ENCODE measurements around the gene PTPRF.
A peak's percentile ranks its signal among the peaks of the same experiment; 100 is the strongest.

The PTPRF gene

DNA sequence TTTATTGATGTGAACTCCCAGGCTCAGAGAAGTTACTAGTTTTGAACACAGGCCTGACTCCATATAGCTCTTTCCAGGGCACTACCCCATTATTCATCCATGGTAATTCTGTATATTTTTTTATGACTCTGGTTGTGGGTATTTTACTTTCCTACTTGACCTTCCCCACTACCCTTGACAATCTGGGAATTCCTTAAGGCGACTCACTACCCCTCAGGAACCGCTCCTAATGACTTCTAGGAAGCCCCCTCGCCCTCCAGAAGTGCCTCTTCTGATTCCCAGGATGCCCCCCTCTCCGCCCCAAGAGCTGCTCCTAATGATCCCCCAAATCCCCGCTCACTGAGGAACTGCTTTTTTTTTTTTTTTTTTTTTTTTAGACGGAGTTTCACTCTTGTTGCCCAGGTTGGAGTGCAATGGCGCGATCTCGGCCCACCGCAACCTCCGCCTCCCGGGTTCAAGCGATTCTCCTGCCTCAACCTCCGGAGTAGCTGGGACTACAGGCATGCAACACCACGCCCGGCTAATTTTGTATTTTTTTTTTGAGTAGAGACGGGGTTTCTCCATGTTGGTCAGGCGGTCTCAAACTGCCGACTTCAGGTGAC is 118.3 kb downstream of the PTPRF start:
- Mint-ChIP-seq H3K27me3 (peaks cover 8% of the 10 kb centered on the region), H3K9me3 (no peaks in the 10 kb centered on the region)

GRCh38 chr1:43650310-43651085 is 119.8 kb downstream of the PTPRF start:
- DNase-seq (peak; percentile 91 to 94), ATAC-seq (peak; percentile 82)
- H3K27ac Mint-ChIP-seq: peak overlapping the region; percentile 99
- H3K4me1 Mint-ChIP-seq: peaks cover 37% of the 10 kb centered on the region
- H3K4me3 Mint-ChIP-seq: peak overlapping the region; percentile 83 to 98
- H3K9me3 Mint-ChIP-seq: no peaks in the 10 kb centered on the region
- H3K27me3 Mint-ChIP-seq: peaks cover 2% of the 10 kb centered on the region

More for the DNA sequence above, 118.3 kb downstream of the PTPRF start:
- peak overlapping the region; percentile 93 to 99 for H3K27ac Mint-ChIP-seq
- peak in 1 of 2 donors; percentile 8 for DNase-seq
- H3K4me3 Mint-ChIP-seq: peak overlapping the region; percentile 83 to 98
- ATAC-seq: no peak
- peaks cover 37% of the 10 kb centered on the region for H3K4me1 Mint-ChIP-seq

GRCh38 chr1:43651188-43651587 is 120.5 kb downstream of the PTPRF start:
- ATAC-seq: no peak
- H3K4me3 Mint-ChIP-seq: peak overlapping the region; percentile 83 to 98
- H3K4me1 Mint-ChIP-seq: peaks cover 37% of the 10 kb centered on the region
- no peaks in the 10 kb centered on the region for H3K27me3 Mint-ChIP-seq
- H3K9me3 Mint-ChIP-seq: no peaks in the 10 kb centered on the region
- H3K27ac Mint-ChIP-seq: peak overlapping the region in 1 of 2 donors; percentile 99
- DNase-seq: no peak

- H3K9me3 Mint-ChIP-seq: no peaks in the 10 kb centered on the region
- H3K27ac Mint-ChIP-seq: peak overlapping the region in 1 of 2 donors; percentile 94
- H3K4me1 Mint-ChIP-seq: peaks cover 37% of the 10 kb centered on the region
These were observed 121.2 kb downstream of the PTPRF start for GRCh38 chr1:43651902-43652301.

DNA sequence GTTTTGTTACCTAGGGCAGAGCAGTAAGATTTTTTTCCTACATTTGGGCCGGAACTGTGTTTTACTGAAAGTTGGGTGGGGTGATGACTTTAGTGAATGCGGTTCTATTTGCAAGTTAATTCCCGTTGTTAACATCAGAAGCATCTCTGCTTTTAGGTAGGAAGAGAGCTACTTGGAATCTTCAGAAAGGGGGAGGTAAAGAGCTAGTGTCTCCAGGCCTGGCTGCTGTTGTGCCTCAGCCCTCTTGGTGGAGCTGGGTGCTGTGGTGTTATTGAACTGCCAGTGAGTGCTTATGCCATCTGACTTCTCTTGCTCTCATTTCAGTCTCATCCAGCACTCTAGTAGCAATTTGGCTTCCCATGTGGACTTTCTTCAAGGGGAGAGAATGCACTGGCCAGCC is 122.7 kb downstream of the PTPRF start:
- ATAC-seq (no peak), DNase-seq (no peak)
- H3K4me3 Mint-ChIP-seq: no peak overlapping the region
- no peaks in the 10 kb centered on the region for H3K27me3 Mint-ChIP-seq
- no peaks in the 10 kb centered on the region for H3K9me3 Mint-ChIP-seq
- peak overlapping the region; percentile 56 to 59 for H3K27ac Mint-ChIP-seq
- H3K4me1 Mint-ChIP-seq: peaks cover 37% of the 10 kb centered on the region

More at GRCh38 chr1:43651902-43652301, 121.2 kb downstream of the PTPRF start:
- H3K4me3 Mint-ChIP-seq: peak overlapping the region; percentile 83 to 98
- ATAC-seq (no peak), DNase-seq (no peak)
- no peaks in the 10 kb centered on the region for H3K27me3 Mint-ChIP-seq

GRCh38 chr1:43653893-43654292 is 123.2 kb downstream of the PTPRF start:
- DNase-seq (no peak), ATAC-seq (no peak)
- Mint-ChIP-seq H3K27ac (no peak overlapping the region), H3K4me1 (peaks cover 34% of the 10 kb centered on the region), H3K27me3 (no peaks in the 10 kb centered on the region), H3K4me3 (no peak overlapping the region), H3K9me3 (no peaks in the 10 kb centered on the region)

GRCh38 chr1:43655953-43656352 is 125.3 kb downstream of the PTPRF start:
- no peak overlapping the region for H3K27ac Mint-ChIP-seq
- H3K27me3 Mint-ChIP-seq: no peaks in the 10 kb centered on the region
- ATAC-seq (no peak), DNase-seq (no peak)
- H3K4me3 Mint-ChIP-seq: no peak overlapping the region
- no peaks in the 10 kb centered on the region for H3K9me3 Mint-ChIP-seq
- peaks cover 32% of the 10 kb centered on the region for H3K4me1 Mint-ChIP-seq

- Mint-ChIP-seq H3K4me1 (peaks cover 18% of the 10 kb centered on the region), H3K4me3 (no peak overlapping the region), H3K27ac (no peak overlapping the region), H3K27me3 (no peaks in the 10 kb centered on the region), H3K9me3 (no peaks in the 10 kb centered on the region)
- no peak for ATAC-seq
- no peak for DNase-seq
These were observed 128.8 kb downstream of the PTPRF start for GRCh38 chr1:43659212-43660166.

GRCh38 chr1:43660355-43660754 is 129.7 kb downstream of the PTPRF start:
- DNase-seq (no peak), ATAC-seq (no peak)
- H3K27ac Mint-ChIP-seq: no peak overlapping the region
- H3K9me3 Mint-ChIP-seq: no peaks in the 10 kb centered on the region
- H3K4me3 Mint-ChIP-seq: no peak overlapping the region
- peaks cover 18% of the 10 kb centered on the region for H3K4me1 Mint-ChIP-seq
- no peaks in the 10 kb centered on the region for H3K27me3 Mint-ChIP-seq

DNA sequence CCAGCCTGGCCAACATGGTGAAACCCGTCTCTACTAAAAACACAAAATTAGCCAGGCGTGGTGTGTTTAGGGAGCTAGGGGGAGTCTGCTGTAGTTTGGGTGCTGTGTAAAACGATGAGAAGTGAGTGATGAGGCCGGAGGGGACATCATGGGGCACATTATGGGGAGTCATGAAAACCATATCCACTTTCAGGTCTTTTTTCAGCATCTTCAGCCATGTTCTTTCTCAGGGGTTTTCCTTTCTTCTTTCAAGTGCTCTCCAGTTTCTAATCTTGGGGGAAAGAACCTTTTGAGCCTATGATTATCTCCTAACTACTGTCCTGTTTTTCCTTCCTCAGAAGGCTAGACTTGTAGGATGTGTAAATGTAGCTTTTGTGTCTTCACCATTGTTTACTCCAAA is 133.7 kb downstream of the PTPRF start:
- H3K27ac Mint-ChIP-seq: peak overlapping the region; percentile 59 to 74
- H3K4me1 Mint-ChIP-seq: peaks cover 18% of the 10 kb centered on the region
- no peaks in the 10 kb centered on the region for H3K27me3 Mint-ChIP-seq
- no peak for DNase-seq
- no peak overlapping the region for H3K4me3 Mint-ChIP-seq
- ATAC-seq: peak; percentile 80
- H3K9me3 Mint-ChIP-seq: no peaks in the 10 kb centered on the region

DNA sequence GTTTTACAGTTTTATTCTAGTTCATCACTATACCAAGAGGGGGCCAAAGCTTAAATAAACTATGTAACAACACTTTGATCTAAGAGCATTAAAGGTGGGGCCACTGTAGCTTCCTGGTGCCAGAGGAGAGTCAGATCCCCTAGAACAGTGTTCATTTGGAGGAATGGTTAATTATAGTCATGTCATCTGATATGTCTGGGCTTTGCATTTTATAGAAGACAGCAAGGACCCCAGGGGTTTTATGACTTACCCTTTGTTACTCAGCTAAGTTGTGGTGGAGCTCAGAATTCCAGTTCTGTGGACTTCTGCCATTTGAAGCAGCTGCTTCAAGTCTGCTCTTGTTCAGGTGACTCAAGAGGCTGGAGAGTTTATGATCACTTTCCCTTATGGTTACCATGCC is 135.9 kb downstream of the PTPRF start:
- ATAC-seq: no peak
- H3K4me3 Mint-ChIP-seq: no peak overlapping the region
- no peak for DNase-seq
- H3K4me1 Mint-ChIP-seq: peaks cover 18% of the 10 kb centered on the region
- H3K27ac Mint-ChIP-seq: no peak overlapping the region
- no peaks in the 10 kb centered on the region for H3K9me3 Mint-ChIP-seq
- no peaks in the 10 kb centered on the region for H3K27me3 Mint-ChIP-seq

DNA sequence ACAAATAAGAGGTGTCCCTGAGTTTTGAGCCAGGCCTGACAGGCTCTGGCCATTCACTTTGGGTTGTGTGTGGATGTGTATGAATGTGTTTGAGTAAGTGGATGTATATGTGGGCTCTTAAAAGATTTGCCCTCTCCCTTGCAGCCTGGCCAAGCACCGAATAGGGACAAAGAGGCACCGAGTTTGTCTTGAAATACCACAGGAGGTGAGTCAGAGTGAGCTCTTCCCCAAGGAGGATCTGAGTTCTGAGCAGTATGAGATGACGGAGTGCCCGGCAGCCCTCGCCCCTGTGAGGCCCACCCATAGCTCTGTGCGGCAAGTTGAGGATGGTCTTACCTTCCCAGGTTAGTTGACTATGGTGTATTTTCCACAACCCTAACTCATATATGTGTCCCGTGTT is 138.3 kb downstream of the PTPRF start:
- Mint-ChIP-seq H3K4me3 (no peak overlapping the region), H3K9me3 (no peaks in the 10 kb centered on the region), H3K27me3 (no peaks in the 10 kb centered on the region), H3K4me1 (peaks cover 14% of the 10 kb centered on the region), H3K27ac (no peak overlapping the region)
- DNase-seq (no peak), ATAC-seq (no peak)

DNA sequence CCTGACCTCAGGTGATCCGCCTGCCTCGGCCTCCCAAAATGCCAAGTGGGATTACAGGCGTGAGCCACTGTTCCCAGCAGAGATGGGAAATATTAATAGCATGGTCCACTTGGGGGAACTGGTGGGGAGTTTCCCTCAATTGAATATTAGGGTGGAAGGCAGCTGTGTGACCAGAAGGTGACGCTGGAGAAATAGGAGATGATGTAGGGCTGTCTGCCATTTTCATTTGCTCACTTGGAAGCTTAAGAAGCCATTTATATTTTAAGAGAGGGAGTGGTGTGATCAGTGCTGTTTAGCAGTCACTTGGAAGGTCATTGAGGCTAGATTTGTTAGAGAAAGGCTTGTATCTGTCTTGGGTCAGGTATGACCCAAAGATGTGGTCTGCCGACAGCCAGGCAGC is 139.2 kb downstream of the PTPRF start:
- DNase-seq (no peak), ATAC-seq (no peak)
- no peaks in the 10 kb centered on the region for H3K27me3 Mint-ChIP-seq
- peaks cover 8% of the 10 kb centered on the region for H3K4me1 Mint-ChIP-seq
- no peaks in the 10 kb centered on the region for H3K9me3 Mint-ChIP-seq
- no peak overlapping the region for H3K4me3 Mint-ChIP-seq
- peak overlapping the region in 1 of 2 donors; percentile 79 for H3K27ac Mint-ChIP-seq

DNA sequence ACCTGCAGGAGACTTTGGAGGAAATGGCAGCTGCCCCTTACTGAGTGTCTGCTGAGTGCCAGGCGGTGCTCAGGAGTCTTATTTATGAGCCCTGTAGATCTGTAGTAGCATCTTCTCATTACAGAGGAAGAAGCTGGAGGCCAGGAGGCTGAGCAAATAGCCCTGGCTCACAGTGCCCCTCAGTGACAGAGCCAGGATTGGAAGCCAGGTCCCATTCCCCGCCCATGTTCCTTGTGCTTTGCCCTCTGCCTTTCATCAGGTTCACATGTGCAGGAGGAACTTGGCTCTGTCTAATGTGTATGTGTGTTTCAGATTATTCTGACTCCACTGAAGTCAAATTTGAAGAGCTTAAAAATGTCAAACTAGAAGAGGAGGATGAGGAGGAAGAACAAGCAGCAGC is 140.5 kb downstream of the PTPRF start:
- H3K4me3 Mint-ChIP-seq: no peak overlapping the region
- H3K27ac Mint-ChIP-seq: no peak overlapping the region
- DNase-seq: no peak
- H3K4me1 Mint-ChIP-seq: peaks cover 8% of the 10 kb centered on the region
- H3K9me3 Mint-ChIP-seq: no peaks in the 10 kb centered on the region
- H3K27me3 Mint-ChIP-seq: no peaks in the 10 kb centered on the region
- ATAC-seq: no peak

DNA sequence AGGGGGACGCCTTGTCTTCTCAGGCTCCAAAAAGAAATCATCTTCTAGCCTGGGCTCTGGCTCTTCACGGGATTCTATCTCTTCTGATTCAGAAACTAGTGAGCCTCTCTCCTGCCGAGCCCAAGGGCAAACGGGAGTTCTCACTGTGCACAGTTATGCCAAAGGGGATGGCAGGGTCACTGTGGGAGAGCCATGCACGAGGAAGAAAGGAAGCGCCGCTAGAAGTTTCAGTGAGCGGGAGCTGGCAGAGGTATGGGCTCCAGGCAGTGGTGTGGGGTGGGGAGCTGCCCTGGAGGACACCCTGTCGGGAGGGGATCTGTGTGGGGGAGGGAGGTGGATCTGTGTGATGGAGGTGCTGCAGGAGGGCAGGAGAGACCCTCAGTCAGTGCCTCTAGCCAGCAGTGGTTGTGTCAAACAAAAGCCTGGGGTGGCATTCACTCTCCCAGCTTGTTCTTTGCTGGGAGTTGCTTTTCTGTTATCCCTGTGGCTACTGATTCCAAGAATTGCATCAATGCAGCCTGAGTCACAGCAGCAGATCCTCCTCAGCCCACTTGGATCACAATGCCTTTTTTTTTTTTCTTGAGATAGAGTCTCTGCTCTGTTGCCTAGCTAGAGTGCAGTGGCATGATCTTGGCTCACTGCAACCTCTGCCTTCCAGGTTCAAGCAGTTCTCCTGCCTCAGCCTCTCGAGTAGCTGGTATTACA is 141.1 kb downstream of the PTPRF start:
- no peak overlapping the region for H3K4me3 Mint-ChIP-seq
- H3K27ac Mint-ChIP-seq: peak overlapping the region; percentile 66 to 77
- ATAC-seq (no peak), DNase-seq (no peak)
- peaks cover 8% of the 10 kb centered on the region for H3K4me1 Mint-ChIP-seq
- no peaks in the 10 kb centered on the region for H3K9me3 Mint-ChIP-seq
- H3K27me3 Mint-ChIP-seq: no peaks in the 10 kb centered on the region
